Chondrocyte (in vitro differentiated cells): ENCODE data around the gene GFOD2. TPM values are rescaled to one million over a fixed set of nuclear protein-coding genes. Genes with fewer than 3 reads are reported as not detected.

ENCODE experiments used
- DNase-seq: peaks from one replicate; pipeline ENCODE4 v3.0.0; 2021; ENCODE audit warnings: mixed read lengths, low spot score
- H3K27ac Mint-ChIP-seq: one replicate; pipeline ENCODE4 v1.8.0; 2021; ENCODE audit warnings: mild to moderate bottlenecking, moderate library complexity, mixed read lengths; ENCODE audit not compliant: unreplicated experiment
- H3K27me3 Mint-ChIP-seq: 2 replicates; pipeline ENCODE4 v1.8.0; 2021; ENCODE audit warnings: low read depth, mixed read lengths
- H3K36me3 Mint-ChIP-seq: 2 replicates; pipeline ENCODE4 v1.8.0; 2021; ENCODE audit warnings: low read depth, mixed read lengths
- H3K4me1 Mint-ChIP-seq: 2 replicates; pipeline ENCODE4 v1.8.0; 2021; ENCODE audit warnings: low read depth, mild to moderate bottlenecking, mixed read lengths
- H3K4me3 Mint-ChIP-seq: one replicate; pipeline ENCODE4 v1.8.0; 2021; ENCODE audit warnings: mild to moderate bottlenecking, moderate library complexity, mixed read lengths; ENCODE audit not compliant: unreplicated experiment
- H3K9me3 Mint-ChIP-seq: 2 replicates; pipeline ENCODE4 v1.8.0; 2021; ENCODE audit warnings: low read depth, mixed read lengths
- CTCF ChIP-seq: fragments of 200-600 bp; sonication (generic); IDR thresholded peaks from 2 replicates; pipeline ENCODE4 v1.5.0; 2021; ENCODE audit warnings: antibody characterized with exemption, mild to moderate bottlenecking, moderate library complexity
- total RNA-seq: library from RNA; stranded (reverse); gene quantifications from 3 replicates; pipeline ENCODE4 v1.2.1, GENCODE V29; 2021

The GFOD2 gene
- total RNA-seq, 1 donor from 2014 or later = 16.3 TPM

- DNase-seq = no peak
- Mint-ChIP-seq H3K36me3 (peaks cover 2% of the 10 kb centered on the region), H3K27me3 (no peaks in the 10 kb centered on the region), H3K9me3 (no peaks in the 10 kb centered on the region), H3K4me1 (peaks cover 11% of the 10 kb centered on the region), H3K27ac (no peak overlapping the region), H3K4me3 (no peak overlapping the region)
- TF ChIP-seq CTCF = no peak
Observed at GRCh38 chr16:67707790-67708189, 11.3 kb downstream of the GFOD2 start.

- H3K4me1 Mint-ChIP-seq = peaks cover 11% of the 10 kb centered on the region
- H3K27me3 Mint-ChIP-seq = no peaks in the 10 kb centered on the region
- peaks cover 2% of the 10 kb centered on the region for H3K36me3 Mint-ChIP-seq
- DNase-seq = no peak
- no peak overlapping the region for H3K27ac Mint-ChIP-seq
- TF ChIP-seq CTCF = no peak
- H3K9me3 Mint-ChIP-seq = no peaks in the 10 kb centered on the region
- no peak overlapping the region for H3K4me3 Mint-ChIP-seq
Observed at GRCh38 chr16:67707210-67707609, 11.9 kb downstream of the GFOD2 start.

GRCh38 chr16:67704110-67704509, 15.0 kb downstream of the GFOD2 start:
- Mint-ChIP-seq H3K4me3 (no peak overlapping the region), H3K4me1 (peaks cover 11% of the 10 kb centered on the region), H3K27ac (no peak overlapping the region), H3K36me3 (no peaks in the 10 kb centered on the region), H3K9me3 (no peaks in the 10 kb centered on the region), H3K27me3 (no peaks in the 10 kb centered on the region)
- no peak for TF ChIP-seq CTCF
- DNase-seq = no peak

GRCh38 chr16:67703626-67704025, 15.5 kb downstream of the GFOD2 start:
- peaks cover 11% of the 10 kb centered on the region for H3K4me1 Mint-ChIP-seq
- no peak for TF ChIP-seq CTCF
- H3K27me3 Mint-ChIP-seq = no peaks in the 10 kb centered on the region
- no peak overlapping the region for H3K4me3 Mint-ChIP-seq
- no peak overlapping the region for H3K27ac Mint-ChIP-seq
- H3K36me3 Mint-ChIP-seq = peaks cover 1% of the 10 kb centered on the region
- no peaks in the 10 kb centered on the region for H3K9me3 Mint-ChIP-seq
- no peak for DNase-seq

- TF ChIP-seq CTCF = no peak
- Mint-ChIP-seq H3K4me3 (no peak overlapping the region), H3K4me1 (peaks cover 11% of the 10 kb centered on the region), H3K9me3 (no peaks in the 10 kb centered on the region), H3K27me3 (no peaks in the 10 kb centered on the region), H3K36me3 (peaks cover 4% of the 10 kb centered on the region), H3K27ac (no peak overlapping the region)
- no peak for DNase-seq
Observed at GRCh38 chr16:67702130-67702529, 17.0 kb downstream of the GFOD2 start.
